Stromal cell of bone marrow (primary cell): Measurements from ENCODE around the gene MEST.
"Not testable (repeated sequence)": the region's sequence is repeated elsewhere in the genome, so short reads cannot be mapped to it uniquely, and the experiment has no call there.

ENCODE experiments used
- DNase-seq: peaks from one replicate; pipeline ENCODE4 v3.0.0-alpha.2; 2012; ENCODE audit warnings: low read depth

The MEST gene

GRCh38 chr7:130523519-130524125, 31.7 kb downstream of the MEST start:
- not testable (repeated sequence) for DNase-seq

GRCh38 chr7:130524628-130525027, 32.7 kb downstream of the MEST start:
- no peak for DNase-seq

DNA sequence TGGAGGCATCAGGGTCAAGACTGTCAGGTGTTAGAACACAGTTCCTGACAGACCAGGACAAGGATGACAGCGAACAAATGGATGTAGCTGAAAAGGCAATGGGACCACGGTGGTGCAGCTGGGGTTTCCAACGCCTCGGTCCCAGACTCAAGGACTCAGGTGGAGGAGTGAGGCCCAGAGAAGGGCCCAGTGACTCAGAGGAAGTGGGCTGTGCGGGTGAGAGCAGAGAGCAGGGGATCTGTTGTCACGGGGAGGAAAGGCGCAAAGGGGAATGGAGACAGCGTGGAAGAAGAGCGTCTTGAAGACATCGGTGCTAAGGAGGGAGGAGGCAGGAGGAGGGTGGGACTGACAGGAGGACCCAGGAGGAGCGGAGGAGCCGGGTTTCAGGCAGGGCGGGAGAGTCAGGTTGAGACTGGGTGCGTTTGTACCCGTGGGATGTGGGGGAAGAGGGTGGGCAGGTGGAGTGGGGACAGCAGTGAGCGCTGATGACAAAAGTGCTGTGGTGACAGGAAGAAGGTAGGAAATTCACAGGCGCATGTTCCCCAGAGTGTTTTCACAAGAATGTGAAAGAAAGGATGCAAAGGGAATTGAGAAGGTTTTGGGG, 36.0 kb downstream of the MEST start:
- DNase-seq: not testable (repeated sequence)

DNA sequence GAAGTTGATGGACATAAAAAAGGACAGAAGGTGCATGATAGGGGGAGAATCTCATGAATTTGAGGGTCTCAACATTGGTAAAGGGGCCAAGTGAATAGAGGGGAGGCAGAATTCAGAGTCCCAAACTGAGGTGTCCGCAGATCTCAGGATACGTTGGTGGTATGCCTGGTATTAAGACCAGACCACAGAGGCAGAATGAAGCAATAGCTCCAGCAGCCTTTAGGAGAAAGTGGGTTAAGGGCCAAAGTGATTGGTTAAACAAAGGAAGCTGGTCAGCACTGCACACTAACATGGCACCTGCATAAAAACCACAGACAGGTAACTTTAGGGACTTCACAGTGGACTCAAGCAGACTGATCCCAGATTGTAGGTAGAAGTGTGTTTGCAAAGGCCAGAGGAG, 37.5 kb downstream of the MEST start:
- no peak for DNase-seq

DNA sequence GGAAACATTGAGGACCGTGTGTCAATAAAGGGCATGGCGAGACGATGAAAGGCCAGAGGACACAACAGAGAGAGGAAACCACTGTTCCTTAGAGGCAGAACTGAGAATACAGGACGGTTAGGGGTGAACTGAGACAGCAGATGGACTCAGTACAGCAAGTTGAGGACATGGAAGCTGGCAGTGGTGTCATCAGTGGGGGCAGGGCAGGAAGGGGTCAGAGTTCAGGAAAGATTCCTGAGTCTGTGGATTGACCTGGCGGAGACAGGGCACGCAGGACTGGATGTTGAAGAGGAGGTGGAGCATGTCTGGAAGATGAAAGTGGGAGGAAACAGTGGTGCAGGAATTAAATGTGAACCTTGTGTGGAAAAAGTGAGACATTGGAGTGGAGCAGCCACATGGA, 46.0 kb downstream of the MEST start:
- not testable (repeated sequence) for DNase-seq

DNA sequence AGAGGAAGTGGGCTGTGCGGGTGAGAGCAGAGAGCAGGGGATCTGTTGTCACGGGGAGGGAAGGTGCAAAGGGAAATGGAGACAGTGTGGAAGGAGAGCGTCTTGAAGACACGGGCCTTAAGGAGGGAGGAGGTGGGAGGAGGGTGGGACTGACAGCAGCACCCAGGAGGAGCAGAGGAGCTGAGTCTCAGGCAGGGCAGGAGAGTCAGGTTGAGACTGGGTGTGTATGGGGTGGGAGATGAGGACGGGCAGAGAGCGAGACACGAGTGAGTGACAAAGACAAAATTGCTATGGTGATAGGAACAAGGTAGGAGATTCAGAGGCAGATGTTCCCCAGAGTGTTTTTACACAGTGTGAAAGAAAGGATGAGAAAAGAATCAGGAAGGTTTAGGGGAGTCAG, 49.4 kb downstream of the MEST start:
- not testable (repeated sequence) for DNase-seq

GRCh38 chr7:130542297-130542696, 50.4 kb downstream of the MEST start:
- not testable (repeated sequence) for DNase-seq

- no peak for DNase-seq
These were observed 51.7 kb downstream of the MEST start for GRCh38 chr7:130543487-130544010.

DNA sequence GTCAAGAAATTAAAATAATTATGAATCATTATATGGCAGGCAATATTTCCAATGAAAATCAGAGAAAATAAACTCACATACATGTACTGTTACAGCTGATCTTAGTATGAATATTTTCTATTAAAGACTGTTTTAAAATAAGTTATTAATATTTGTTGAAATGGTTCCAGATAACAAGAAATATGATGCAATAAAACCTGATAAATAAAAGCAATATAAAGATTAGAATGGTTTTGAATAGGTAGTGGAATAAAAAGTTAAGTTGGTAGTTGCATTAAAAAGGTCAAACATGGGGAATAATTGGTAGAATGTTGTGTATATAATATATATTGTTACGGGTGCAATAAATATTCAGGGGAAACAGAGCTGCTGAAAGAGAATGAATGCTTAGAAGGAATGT, 52.5 kb downstream of the MEST start:
- no peak for DNase-seq

DNA sequence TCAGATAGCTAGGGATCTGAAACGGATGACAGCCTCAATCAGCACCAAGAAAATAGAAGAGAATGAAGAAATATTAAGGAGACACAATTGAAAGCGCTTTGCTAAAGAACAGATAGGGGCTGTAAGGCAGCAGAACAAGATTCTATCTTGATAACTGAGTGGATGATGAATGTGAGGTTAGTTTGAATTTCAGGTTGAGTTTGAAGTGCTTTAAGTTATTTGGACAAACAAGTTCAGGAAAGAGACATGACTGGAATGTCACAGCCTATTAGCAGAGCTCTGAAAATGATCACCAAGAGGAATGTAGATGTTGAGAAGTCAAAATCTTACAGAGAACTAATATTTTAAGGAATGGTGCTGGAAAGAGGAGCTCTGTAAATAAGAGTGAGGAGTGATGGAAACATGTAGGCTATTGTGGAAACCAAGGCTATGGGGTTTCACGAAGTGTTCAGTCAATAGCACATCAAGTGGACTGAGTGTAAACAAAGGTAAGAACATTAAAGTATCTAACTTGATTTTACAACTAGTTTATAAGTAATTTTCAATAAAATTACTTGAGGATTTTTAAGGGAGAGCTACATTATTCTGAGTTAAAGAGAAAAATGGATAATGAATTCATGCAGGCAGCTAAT, 61.6 kb downstream of the MEST start:
- DNase-seq: no peak

GRCh38 chr7:130554481-130554880, 62.6 kb downstream of the MEST start:
- no peak for DNase-seq
